CD4-positive, alpha-beta T cell treated with Interleukin-17A for 4 hours (primary cell): Measurements from ENCODE around the gene CNTNAP2.
A peak's percentile ranks its signal among the peaks of the same experiment; 100 is the strongest.
"Not testable (repeated sequence)": the region's sequence is repeated elsewhere in the genome, so short reads cannot be mapped to it uniquely, and the experiment has no call there.

Experiments used
- DNase-seq: peaks from one replicate; pipeline ENCODE4 v3.0.0-alpha.2; 2020; ENCODE audit warnings: mixed read lengths

The CNTNAP2 gene

DNA sequence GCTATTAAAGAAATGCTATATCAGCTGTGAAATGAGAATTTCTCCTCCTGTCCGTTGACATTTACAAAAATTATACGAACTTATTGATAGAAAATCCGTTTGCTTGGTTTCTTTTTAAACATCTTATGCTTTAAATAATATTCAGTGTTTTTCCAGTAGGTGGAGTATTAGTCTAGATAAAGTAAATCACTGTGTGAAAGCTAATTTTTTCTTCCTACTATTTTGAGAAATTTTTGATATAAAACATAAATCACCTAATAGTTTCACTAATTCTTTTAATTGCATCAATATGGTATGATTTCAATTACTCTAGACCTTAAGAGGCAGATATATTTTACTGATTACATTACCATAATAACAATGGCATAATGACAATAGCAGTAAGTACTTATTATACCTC, 2138.7 kb downstream of the CNTNAP2 start:
- DNase-seq = no peak

- DNase-seq = no peak
Observed at GRCh38 chr7:148256433-148256832, 2139.8 kb downstream of the CNTNAP2 start.

- no peak for DNase-seq
Observed at GRCh38 chr7:148260599-148260998, 2144.0 kb downstream of the CNTNAP2 start.

DNA sequence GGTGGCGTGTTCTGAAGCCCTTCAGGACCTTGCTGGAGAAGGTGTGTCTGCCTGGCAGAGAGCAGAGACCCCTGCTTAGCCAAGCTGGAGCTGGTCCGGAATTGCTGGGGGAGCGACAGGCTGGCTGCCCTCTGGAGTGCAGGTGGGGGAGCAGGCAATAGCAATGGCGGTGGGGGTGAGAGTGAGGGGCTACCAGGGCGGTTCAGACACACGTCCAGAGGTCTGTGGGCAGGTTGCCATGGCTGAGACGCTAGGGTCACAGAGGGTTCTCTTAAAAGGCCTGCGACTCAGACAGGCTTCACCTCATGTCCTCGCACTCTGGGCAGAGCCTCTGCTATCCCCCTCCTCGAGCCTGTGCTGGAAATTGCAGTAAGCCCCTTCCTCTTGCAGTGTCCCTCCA, 2144.9 kb downstream of the CNTNAP2 start:
- DNase-seq = no peak

GRCh38 chr7:148261996-148262688, 2145.5 kb downstream of the CNTNAP2 start:
- DNase-seq = no peak

DNA sequence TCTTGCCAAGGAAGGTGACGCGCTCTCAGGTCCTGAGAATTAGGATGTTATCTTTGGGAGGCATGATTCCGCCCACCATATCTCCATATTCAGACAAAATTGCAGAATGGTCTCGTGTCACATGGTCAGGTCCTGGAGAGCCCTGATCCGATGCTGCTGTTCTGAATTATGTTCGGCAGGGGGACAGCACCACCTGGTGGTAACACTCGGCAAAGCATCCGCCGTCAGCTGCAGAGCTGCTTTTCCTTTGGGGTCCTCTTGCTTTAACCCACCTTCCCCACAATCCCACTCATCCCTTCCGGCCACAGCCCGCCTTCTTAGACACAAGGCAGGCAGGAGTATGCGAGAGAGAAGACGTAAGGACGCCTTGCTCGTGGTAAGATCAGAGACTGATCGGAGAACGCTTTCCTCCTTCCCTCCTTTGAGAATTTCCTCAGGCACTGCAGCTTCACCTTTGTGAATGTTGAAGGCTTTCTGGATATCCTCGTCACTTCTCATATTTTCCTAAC, 2146.2 kb downstream of the CNTNAP2 start:
- DNase-seq = peak; percentile 70

DNA sequence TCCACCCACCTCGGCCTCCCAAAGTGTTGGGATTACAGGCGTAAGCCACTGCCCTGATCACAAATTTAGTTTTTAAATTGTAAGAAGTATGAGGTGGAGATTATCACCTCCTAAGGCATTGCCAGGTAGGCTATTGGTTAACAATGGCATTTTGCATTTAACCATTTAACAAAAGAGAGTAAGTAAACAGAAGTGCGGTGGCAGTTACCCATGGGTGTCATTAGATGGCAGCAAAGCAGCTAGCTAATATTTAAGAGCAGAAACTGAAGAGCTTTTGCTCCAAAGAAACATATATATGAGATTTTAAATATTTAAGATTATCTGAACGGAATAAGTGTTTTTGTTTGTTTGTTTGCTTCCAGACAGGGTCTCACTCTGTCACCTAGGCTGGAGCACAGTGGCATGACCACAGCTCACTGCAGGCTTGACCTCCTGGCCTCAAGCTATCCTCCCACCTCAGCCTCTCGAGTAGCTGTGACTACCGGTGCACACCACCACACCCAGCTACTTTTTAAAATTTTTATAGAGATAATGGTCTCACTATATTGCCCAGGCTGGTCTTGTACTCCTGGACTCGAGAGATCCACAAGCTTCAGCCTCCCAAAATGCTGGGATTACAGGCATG, 2148.4 kb downstream of the CNTNAP2 start:
- no peak for DNase-seq

DNA sequence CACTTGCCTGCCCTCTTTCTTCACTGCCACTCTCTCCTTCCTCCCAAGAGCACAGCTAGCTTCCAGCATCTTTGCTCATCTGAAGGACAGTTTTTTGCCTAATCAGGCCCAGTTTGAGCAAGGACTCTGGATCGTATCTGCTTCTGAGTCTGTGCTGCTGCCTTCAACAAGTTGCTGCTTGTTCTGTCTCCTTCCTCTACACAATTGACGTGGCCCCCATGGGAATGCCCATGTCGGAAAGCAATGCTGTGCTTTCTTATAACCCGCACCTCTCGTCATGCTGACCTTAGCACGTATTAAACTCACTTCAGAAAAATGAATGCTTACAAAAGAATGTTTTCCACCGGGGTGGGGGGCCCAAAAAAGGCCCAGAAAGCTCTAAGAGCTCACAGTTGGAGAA, 2149.3 kb downstream of the CNTNAP2 start:
- no peak for DNase-seq

DNA sequence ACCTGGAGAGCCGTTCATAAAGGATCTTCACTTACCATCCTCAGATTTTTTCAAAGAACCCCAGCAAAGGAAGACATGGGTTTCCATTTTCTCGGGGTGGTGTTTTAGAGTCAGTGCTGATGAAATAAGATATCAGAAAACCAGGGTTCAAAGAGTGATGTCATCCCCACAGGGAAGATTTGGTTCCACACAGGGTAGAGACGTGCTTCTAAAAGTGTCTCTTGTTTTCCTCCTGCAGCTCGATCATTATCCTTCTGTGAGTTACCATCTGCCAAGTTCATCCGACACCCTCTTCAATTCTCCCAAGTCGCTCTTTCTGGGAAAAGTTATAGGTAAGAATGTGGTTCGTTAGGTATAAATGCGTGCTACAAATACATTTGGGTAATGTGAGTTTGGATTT, 2150.2 kb downstream of the CNTNAP2 start:
- no peak for DNase-seq

DNA sequence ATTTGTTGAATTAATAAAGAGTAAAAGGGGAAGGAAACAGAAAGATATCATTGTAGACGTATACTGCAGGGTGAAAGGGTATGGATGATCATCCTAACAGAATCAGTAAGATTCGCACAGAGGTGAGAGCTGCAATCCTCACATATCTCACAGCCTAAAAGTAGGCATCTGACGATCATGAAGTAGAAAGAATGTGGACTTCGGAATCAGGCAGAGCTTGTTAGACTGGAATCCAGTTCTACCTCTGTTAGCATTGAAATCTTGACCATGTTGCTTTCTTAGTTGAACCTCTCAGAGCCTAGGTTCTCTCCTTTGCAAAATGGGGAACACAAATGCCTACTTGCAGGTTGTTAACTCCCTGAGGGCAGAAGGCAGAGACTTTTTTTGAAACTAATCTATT, 2154.0 kb downstream of the CNTNAP2 start:
- DNase-seq = no peak

DNA sequence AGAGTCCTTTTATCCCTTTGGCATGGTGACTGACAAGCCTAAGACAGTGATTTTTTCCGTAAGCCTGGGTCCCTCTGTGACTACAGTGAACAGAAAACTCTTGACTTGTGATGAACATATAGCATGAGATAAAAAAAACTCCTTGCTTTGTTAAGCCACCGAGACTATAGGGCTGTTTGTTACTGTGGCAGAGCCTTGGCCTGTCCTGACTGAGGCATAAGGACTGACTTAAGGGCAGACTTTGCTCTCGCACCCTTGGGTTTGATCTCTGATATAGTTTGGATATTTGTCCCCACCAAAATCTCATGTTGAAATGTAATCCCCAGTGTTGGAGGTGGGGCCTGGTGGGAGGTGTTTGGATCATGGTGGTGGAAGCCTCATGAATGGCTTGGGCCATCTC, 2157.5 kb downstream of the CNTNAP2 start:
- DNase-seq = no peak

DNA sequence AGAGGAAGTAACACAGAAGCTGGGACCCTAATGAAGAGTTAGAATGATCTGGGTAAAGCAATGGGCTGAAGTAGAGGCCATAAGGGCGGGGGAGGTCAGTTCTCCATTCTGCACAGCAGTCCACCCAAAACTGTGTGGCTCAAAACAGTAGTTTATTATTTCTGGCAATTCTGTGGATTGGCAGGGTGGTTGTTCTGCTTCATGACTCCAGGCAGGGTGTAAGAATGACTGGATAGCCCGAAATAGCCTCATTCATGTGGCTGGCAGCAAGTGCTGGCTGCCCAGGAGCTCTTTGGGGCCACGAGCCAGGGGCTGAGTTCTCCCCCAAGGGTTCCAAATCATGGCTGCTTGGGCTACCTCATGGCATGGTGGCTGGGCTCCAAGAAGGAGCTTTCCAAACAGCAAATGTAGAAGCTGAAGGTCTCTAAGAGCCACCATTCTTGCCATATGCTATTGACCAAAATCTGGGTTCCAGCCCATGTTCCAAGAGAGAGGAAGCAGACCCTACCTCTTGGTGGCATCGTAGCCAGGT, 2158.8 kb downstream of the CNTNAP2 start:
- no peak for DNase-seq

DNA sequence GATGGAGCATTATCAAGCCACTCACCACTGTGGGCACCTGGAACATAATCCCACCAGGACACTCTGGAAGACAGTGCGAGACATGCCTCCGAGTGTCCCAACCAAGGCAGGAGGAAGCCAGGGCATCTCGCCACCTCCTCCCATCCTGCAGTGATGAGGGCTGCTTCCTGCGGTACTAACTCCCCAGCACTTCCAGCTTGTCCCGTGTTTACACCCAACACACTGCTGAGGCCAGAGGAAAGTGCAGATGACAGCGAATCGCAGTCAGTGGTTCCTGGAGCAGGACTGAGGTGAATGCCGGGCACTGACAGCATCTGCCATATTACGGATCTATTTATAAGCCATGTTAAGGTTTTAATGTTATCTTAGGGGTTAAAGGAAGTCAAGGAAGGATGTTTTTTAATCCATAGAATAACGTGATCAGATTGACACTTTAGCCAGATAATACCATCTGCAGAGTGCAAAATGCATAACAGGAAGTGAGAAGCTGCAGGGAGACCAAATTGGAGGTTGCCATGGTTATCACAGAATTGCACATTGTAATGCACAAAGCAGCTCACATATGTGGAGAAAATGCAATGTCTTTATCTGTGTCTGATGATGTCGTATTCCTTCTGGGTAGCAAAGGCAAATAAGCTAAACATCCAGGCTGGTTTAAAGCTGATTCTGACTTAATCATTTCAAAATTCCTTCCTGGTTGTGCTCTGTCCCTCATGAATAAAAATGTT, 2159.9 kb downstream of the CNTNAP2 start:
- no peak for DNase-seq

DNA sequence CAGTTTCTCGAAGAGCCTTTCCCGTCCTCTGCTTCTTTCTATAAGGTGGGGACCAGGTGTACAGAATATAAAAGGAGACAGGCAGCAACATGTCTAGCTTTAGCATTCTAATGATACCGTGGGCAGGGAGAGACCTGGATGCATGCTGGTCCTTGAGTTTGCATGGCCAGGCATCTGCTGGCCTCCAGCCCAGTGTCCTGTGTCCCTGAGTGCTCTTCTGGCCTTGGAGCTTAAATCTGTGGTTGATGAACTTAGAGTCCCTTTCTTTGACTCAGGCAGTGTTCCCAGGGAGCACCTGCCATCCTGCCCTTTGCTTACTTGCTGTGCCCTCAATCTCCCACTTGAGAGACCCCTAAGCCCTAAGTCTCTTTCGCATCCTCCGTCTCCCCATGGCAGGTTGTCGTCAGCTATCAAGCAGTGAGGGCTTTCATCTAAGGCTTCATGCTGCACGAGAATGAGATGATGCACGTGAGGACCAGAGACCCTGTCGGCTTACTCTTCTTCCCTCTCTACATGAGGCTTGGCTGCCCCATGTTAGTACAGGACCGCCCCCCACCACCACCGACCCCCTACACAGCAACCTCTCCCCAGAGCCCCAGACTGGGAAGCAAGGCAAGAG, 2160.6 kb downstream of the CNTNAP2 start:
- no peak for DNase-seq

DNA sequence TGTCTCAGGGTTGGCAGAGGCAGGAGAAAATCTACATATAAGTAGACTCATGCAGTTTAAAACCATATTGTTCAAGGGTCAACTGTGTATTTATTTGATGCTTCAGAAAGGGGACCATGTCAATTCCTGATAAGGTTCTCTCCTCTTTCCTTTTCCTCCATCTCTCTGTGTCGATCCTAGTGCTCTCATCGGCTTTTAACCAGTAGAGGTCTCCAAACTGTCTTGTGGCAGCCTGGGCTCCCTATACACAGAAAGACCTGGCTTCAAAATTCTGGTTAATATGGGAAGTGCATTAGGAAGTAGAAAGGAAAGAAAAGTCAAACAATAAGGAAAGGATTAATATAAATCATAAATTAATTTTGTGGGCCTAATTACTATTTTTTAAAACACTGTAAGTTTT, 2169.5 kb downstream of the CNTNAP2 start:
- no peak for DNase-seq

- no peak for DNase-seq
Observed at GRCh38 chr7:148287538-148287937, 2170.9 kb downstream of the CNTNAP2 start.

DNA sequence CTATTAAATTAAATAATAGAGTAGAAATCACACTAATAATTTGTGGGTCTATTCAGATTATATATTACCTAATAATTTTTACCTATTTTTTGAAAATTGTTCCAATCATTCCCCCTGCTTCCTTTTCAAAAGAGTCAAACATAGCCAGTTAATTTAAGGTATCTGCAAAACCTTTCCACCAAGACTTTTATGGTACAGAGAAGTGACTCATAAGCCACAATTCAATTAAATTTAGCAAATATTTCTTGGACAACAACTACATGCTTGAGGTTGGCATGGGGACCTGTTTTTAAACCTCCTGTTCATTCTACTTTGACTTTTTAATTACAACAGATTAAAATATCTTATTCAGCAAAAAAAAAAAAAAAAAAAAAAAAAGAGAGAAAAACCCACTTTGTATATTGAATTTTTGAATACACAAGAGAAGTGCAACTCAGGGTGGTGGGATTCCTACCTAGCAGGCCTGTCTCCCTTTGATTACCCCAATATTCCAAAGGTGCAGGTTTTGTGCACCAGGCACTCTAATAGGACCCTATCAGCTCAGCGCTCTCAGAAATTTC, 2172.1 kb downstream of the CNTNAP2 start:
- no peak for DNase-seq

DNA sequence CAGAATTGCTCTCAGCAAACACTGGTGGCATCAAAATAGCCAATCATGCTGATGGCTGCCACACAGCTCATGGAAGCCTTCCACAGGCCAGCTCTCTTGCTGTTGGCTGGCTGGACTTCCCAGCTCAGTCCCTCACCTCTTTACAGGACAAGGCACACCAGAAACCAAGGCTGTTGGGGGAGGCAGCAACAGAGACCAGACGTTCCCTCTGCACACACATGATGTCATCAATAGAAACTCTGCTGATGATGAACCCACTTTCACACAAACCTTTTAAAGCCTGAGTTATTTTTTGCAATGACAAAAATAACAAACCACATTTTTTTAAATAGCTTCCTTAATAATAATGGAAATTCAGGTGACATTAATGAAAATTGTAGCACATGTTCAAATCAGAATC, 2173.0 kb downstream of the CNTNAP2 start:
- no peak for DNase-seq

DNA sequence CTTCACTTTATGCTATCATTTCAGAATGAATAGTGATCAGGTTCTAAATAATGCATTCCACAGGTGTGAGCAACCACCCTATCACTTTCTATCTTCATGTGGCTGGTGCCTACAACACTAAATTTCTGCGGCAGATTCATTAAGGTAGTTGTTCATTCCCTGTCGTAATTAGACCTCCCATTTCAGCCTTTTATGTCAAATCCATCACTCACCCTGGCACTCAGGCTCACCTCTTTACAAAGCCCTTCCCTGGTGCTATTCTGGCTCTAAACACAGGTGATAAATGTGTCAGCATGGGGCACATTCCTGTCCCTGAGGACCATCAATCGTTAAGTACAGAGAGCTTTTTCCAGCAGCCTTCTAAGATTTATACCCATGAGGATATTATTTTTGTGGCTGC, 2173.9 kb downstream of the CNTNAP2 start:
- DNase-seq = no peak

DNA sequence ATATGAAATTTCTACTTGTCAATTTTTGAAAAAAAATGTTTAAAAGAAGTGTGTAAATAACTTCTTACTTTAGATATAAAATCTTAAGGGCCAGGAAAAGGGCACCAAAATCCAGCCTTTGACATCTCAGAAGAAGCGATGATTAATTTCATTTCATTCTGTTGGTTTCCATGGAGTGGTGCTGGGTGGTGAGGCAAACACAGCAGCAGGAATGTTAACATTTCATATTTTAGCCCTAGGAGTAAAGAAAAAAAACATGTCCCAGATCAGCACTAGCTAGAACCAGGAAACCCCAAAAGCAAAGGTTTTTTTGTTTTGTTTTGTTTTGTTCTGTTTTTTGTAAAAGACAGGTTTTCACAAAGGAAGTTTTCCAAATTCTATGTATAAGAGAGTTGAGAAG, 2175.2 kb downstream of the CNTNAP2 start:
- no peak for DNase-seq

- DNase-seq = no peak
Observed at GRCh38 chr7:148296994-148297644, 2180.5 kb downstream of the CNTNAP2 start.

DNA sequence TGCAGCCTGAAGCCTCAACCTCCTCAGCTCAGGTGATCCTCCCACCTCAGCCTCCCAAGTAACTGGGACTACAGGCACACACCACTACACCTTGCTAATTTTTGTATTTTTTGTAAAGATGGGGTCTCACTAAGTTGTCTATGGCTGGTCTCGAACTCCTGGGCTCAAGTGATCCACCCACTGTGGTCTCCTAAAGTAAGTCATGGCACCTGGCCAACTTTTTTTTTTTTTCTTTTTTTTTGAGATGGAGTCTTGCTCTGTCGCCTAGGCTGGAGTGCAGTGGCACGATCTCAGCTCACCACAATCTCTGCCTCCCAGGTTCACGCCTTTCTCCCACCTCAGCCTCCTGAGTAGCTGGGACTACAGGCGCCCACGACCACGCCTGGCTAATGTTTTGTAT, 2182.2 kb downstream of the CNTNAP2 start:
- DNase-seq = not testable (repeated sequence)
